ENCODE data around the gene CTDSPL. TPM values are rescaled to one million over a fixed set of nuclear protein-coding genes. Genes with fewer than 3 reads are reported as not detected.

CTDSPL gene
- total RNA-seq, 2 donors from 2014 or later: 59.3 to 60.3 TPM

GRCh38 chr3:38003817-38004414, 142.2 kb downstream of the CTDSPL start:
- TF ChIP-seq POLR2A (IDR thresholded peaks at IDR 0.05): no peak
- no peak for TF ChIP-seq POLR2AphosphoS5 (IDR thresholded peaks at IDR 0.05)
- no peak for TF ChIP-seq CTCF (IDR thresholded peaks at IDR 0.05)
- H3K9me3 ChIP-seq: no peaks in the 10 kb centered on the region
- DNase-seq (ENCODE audit: low spot score): no peak
- H3K4me1 ChIP-seq (replicated peaks): peaks cover 16% of the 10 kb centered on the region
- WGBS: 73% methylated on average over 11 of the region's 11 CpGs
- no peak overlapping the region for H3K4me3 ChIP-seq
- peaks cover 3 to 6% of the 10 kb centered on the region in 2 donors for H3K36me3 ChIP-seq
- intact Hi-C loops (cut with DNase I): loop anchor here (5.0 kb wide), 1 partner anchor 33 kb away; the partner anchor contains the start of gene DLEC1
- peak overlapping the region; percentile 86 to 90 for H3K27ac ChIP-seq
- no peaks in the 10 kb centered on the region for H3K27me3 ChIP-seq (replicated peaks; ENCODE audit: insufficient read depth)

- no peak overlapping the region for H3K4me3 ChIP-seq
- peak; percentile 91 for DNase-seq (ENCODE audit: low spot score)
Measured at GRCh38 chr3:38004415-38005075, 142.9 kb downstream of the CTDSPL start.

GRCh38 chr3:38005076-38006020, 143.7 kb downstream of the CTDSPL start:
- intact Hi-C loops (cut with DNase I): no loop called here

More at GRCh38 chr3:38004415-38005075, 142.9 kb downstream of the CTDSPL start:
- WGBS: 47% methylated on average over 14 of the region's 14 CpGs
- TF ChIP-seq POLR2AphosphoS5 (IDR thresholded peaks at IDR 0.05) (peak; percentile 69), CTCF (IDR thresholded peaks at IDR 0.05) (peak; percentile 21 to 87 (median 76)), POLR2A (IDR thresholded peaks at IDR 0.05) (no peak)
- Histone ChIP-seq H3K36me3 (peaks cover 3 to 6% of the 10 kb centered on the region in 2 donors), H3K27me3 (replicated peaks; ENCODE audit: insufficient read depth) (no peaks in the 10 kb centered on the region), H3K27ac (peak overlapping the region; percentile 86 to 90), H3K9me3 (no peaks in the 10 kb centered on the region), H3K4me1 (replicated peaks) (peaks cover 16% of the 10 kb centered on the region)
- intact Hi-C loops (cut with DNase I): loop anchor here (5.0 kb wide), 1 partner anchor 33 kb away; the partner anchor contains the start of gene DLEC1

GRCh38 chr3:38006031-38006430, 144.4 kb downstream of the CTDSPL start:
- 90% methylated on average over 5 of the region's 5 CpGs for WGBS
- Histone ChIP-seq H3K27me3 (replicated peaks; ENCODE audit: insufficient read depth) (no peaks in the 10 kb centered on the region), H3K9me3 (no peaks in the 10 kb centered on the region), H3K4me1 (replicated peaks) (peaks cover 16% of the 10 kb centered on the region), H3K36me3 (peaks cover 3 to 6% of the 10 kb centered on the region in 2 donors), H3K27ac (peak overlapping the region; percentile 86 to 90), H3K4me3 (no peak overlapping the region)
- intact Hi-C loops (cut with DNase I): no loop called here
- TF ChIP-seq CTCF (IDR thresholded peaks at IDR 0.05) (no peak), POLR2A (IDR thresholded peaks at IDR 0.05) (no peak), POLR2AphosphoS5 (IDR thresholded peaks at IDR 0.05) (no peak)
- DNase-seq (ENCODE audit: low spot score): no peak

More at GRCh38 chr3:38005076-38006020, 143.7 kb downstream of the CTDSPL start:
- WGBS: 45% methylated on average over 15 of the region's 15 CpGs
- Histone ChIP-seq H3K27ac (peak overlapping the region; percentile 86 to 90), H3K27me3 (replicated peaks; ENCODE audit: insufficient read depth) (no peaks in the 10 kb centered on the region), H3K4me3 (no peak overlapping the region), H3K9me3 (no peaks in the 10 kb centered on the region), H3K36me3 (peaks cover 3 to 6% of the 10 kb centered on the region in 2 donors), H3K4me1 (replicated peaks) (peaks cover 16% of the 10 kb centered on the region)
- DNase-seq (ENCODE audit: low spot score): peak; percentile 76
- TF ChIP-seq POLR2AphosphoS5 (IDR thresholded peaks at IDR 0.05): peak; percentile 42
- no peak for TF ChIP-seq CTCF (IDR thresholded peaks at IDR 0.05)
- TF ChIP-seq POLR2A (IDR thresholded peaks at IDR 0.05): no peak

All from prostate gland (tissue), 2 donors.